Hepatocyte (in vitro differentiated cells): ENCODE measurements around the gene TBL3. TPM values are rescaled to one million over a fixed set of nuclear protein-coding genes. Genes with fewer than 3 reads are reported as not detected.

Source experiments
- DNase-seq: peaks from one replicate; pipeline ENCODE4 v3.0.0-alpha.2; 2016; ENCODE audit warnings: low spot score
- H2AFZ ChIP-seq: fragments of 200-600 bp; sonication (generic); 2 replicates; pipeline ENCODE4 v1.6.0; 2016; ENCODE audit warnings: antibody characterized with exemption, mild to moderate bottlenecking
- H3K27ac ChIP-seq: fragments of 200-600 bp; sonication (generic); 2 replicates; pipeline ENCODE4 v1.5.1; 2016; ENCODE audit warnings: mild to moderate bottlenecking
- H3K27me3 ChIP-seq: fragments of 200-600 bp; sonication (generic); 2 replicates; pipeline ENCODE4 v1.6.1; 2016
- H3K36me3 ChIP-seq: fragments of 200-600 bp; sonication (generic); replicated peaks from 2 replicates; pipeline ENCODE4 v1.5.1; 2016; ENCODE audit warnings: low read depth; ENCODE audit not compliant: insufficient read depth
- H3K4me1 ChIP-seq: fragments of 200-600 bp; sonication (generic); 2 replicates; pipeline ENCODE4 v1.5.1; 2016; ENCODE audit warnings: mild to moderate bottlenecking, moderate library complexity; ENCODE audit not compliant: insufficient read depth
- H3K4me2 ChIP-seq: fragments of 200-600 bp; sonication (generic); 2 replicates; pipeline ENCODE4 v1.6.0; 2016
- H3K4me3 ChIP-seq: fragments of 200-600 bp; sonication (generic); 2 replicates; pipeline ENCODE4 v1.5.1; 2016; ENCODE audit warnings: mild to moderate bottlenecking
- H3K79me2 ChIP-seq: fragments of 200-600 bp; sonication (generic); 2 replicates; pipeline ENCODE4 v1.6.0; 2017; ENCODE audit warnings: mild to moderate bottlenecking
- H3K9me2 ChIP-seq: fragments of 200-600 bp; sonication (generic); replicated peaks from 2 replicates; pipeline ENCODE4 v1.6.0; 2017; ENCODE audit warnings: mild to moderate bottlenecking; ENCODE audit not compliant: insufficient read depth
- H3K9me3 ChIP-seq: fragments of 200-600 bp; sonication (generic); 2 replicates; pipeline ENCODE4 v1.5.1; 2016; ENCODE audit warnings: low read depth, mild to moderate bottlenecking
- H4K20me1 ChIP-seq: fragments of 200-600 bp; sonication (generic); 2 replicates; pipeline ENCODE4 v1.6.0; 2016; ENCODE audit warnings: mild to moderate bottlenecking; ENCODE audit not compliant: insufficient read depth, poor library complexity, severe bottlenecking
- EZH2 ChIP-seq: fragments of 200-600 bp; sonication (generic); IDR thresholded peaks from 2 replicates; pipeline ENCODE4 v1.6.1; 2016; ENCODE audit warnings: antibody characterized with exemption, mild to moderate bottlenecking, borderline replicate concordance
- EZH2phosphoT487 ChIP-seq: fragments of 200-600 bp; sonication (generic); IDR thresholded peaks from one replicate; pipeline ENCODE4 v1.6.1; 2018; ENCODE audit warnings: antibody characterized with exemption, mild to moderate bottlenecking, low read depth, moderate library complexity; ENCODE audit not compliant: unreplicated experiment, severe bottlenecking
- WGBS: methylation state at CpG from one replicate; pipeline ENCODE4 v1.1.6; 2016; ENCODE audit warnings: low lambda C conversion rate; ENCODE audit errors: missing lambda C conversion rate; 5-methylcytosine and 5-hydroxymethylcytosine counted together
- polyA plus RNA-seq: library from polyadenylated mRNA; unstranded; fragments of >200 nt; fragmentation: Nextera tagmentation; extraction: Ambion mirVana; gene quantifications from 2 replicates; pipeline ENCODE4 v1.2.1, GENCODE V29; 2016
- total RNA-seq: library from RNA; depleted of rRNA; stranded (reverse); fragments of >200 nt; gene quantifications from 2 replicates; pipeline ENCODE4 v1.2.3, GENCODE V29; 2014
- TF ChIP-seq, protein P1 (sequence below): fragments of 200-600 bp; sonication (generic); IDR thresholded peaks from 2 replicates; pipeline ENCODE4 v1.5.1; 2016; ENCODE audit warnings: antibody characterized with exemption, mild to moderate bottlenecking; ENCODE audit not compliant: poor library complexity

Gene TBL3
- total and polyA plus RNA-seq, 2 experiments from 2014 or later = 24.2 to 48.5 TPM

DNA sequence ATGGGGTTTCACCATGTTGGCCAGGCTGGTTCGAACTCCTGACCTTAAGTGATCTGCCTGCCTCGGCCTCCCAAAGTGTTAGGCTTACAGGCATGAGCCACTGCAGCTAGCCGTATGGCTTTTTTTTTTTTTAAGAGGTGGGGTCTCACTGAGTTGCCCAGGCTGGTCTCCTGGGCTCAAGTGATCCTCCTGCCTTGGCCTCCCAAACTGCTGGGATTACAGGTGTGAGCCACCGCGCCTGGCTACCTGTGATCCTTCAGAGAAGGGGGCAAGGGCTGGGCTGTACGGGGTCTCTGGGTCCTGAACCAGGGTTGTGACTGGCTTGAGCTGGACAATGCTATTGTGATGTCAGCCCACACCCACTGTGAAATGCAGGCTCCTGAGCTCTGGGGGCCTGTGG, 5.4 kb upstream of the TBL3 start, which contains the start of gene RNF151:
RNF151 (plus strand) TSS at position 397 of the 400 bp plus-strand sequence. CDS start 26 bp downstream, outside the sequence.
- Histone ChIP-seq H3K9me3 (no peaks in the 10 kb centered on the region), H3K36me3 (no peaks in the 10 kb centered on the region), H3K27me3 (no peaks in the 10 kb centered on the region), H3K9me2 (no peaks in the 10 kb centered on the region), H3K27ac (peak within 1 kb of the TSS; percentile 96), H3K4me3 (peak within 1 kb of the TSS; percentile 51), H3K79me2 (peaks cover 35% of the 10 kb centered on the region), H4K20me1 (peaks cover 24% of the 10 kb centered on the region), H3K4me2 (peak within 1 kb of the TSS; percentile 78), H2AFZ (no peak within 1 kb of the TSS), H3K4me1 (peaks cover 17% of the 10 kb centered on the region)
- TF ChIP-seq EZH2phosphoT487 (no peak), EZH2 (no peak)
- TF ChIP-seq, protein P1, sequence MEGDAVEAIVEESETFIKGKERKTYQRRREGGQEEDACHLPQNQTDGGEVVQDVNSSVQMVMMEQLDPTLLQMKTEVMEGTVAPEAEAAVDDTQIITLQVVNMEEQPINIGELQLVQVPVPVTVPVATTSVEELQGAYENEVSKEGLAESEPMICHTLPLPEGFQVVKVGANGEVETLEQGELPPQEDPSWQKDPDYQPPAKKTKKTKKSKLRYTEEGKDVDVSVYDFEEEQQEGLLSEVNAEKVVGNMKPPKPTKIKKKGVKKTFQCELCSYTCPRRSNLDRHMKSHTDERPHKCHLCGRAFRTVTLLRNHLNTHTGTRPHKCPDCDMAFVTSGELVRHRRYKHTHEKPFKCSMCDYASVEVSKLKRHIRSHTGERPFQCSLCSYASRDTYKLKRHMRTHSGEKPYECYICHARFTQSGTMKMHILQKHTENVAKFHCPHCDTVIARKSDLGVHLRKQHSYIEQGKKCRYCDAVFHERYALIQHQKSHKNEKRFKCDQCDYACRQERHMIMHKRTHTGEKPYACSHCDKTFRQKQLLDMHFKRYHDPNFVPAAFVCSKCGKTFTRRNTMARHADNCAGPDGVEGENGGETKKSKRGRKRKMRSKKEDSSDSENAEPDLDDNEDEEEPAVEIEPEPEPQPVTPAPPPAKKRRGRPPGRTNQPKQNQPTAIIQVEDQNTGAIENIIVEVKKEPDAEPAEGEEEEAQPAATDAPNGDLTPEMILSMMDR = no peak
- DNase-seq = no peak
- WGBS = 99% methylated on average over 6 of the region's 6 CpGs

DNA sequence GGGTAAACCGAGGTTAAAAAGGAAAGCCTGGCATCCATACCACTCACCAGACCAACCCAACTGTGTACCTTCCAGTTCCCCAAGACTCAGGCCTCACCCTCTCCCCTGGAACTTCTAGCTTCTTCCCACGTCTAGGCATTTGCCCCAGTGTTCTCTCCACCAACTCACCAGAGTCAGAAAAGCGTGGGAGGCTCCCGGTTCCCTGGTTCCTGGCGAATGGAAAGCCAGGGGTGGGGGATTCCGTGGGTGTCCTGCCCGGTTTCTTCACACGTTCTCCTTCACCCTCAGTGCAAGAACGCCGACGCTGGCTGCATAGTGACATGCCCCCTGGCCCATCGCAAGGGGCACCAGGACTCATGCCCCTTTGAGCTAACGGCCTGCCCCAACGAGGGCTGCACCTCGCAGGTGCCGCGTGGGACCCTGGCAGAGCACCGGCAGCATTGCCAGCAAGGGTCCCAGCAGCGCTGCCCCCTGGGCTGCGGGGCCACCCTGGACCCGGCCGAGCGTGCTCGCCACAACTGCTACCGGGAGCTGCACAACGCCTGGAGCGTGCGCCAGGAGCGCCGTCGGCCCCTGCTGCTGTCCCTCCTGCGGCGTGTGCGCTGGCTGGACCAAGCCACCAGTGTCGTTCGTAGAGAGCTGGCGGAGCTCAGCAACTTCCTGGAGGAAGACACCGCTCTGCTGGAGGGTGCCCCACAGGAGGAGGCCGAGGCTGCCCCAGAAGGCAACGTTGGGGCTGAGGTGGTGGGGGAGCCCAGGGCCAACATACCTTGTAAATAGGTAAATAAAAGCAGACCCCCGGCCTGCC, 3.5 kb upstream of the TBL3 start:
- Histone ChIP-seq H3K27ac (no peak overlapping the region), H3K9me3 (no peaks in the 10 kb centered on the region), H3K36me3 (no peaks in the 10 kb centered on the region), H3K4me3 (no peak overlapping the region), H3K27me3 (no peaks in the 10 kb centered on the region), H2AFZ (no peak overlapping the region), H3K79me2 (peaks cover 41% of the 10 kb centered on the region), H3K4me2 (no peak overlapping the region), H3K9me2 (no peaks in the 10 kb centered on the region), H4K20me1 (peaks cover 7% of the 10 kb centered on the region), H3K4me1 (peaks cover 21% of the 10 kb centered on the region)
- TF ChIP-seq, protein P1 = no peak
- no peak for TF ChIP-seq EZH2
- TF ChIP-seq EZH2phosphoT487 = no peak
- 92% methylated on average over 41 of the region's 41 CpGs for WGBS
- DNase-seq = no peak

DNA sequence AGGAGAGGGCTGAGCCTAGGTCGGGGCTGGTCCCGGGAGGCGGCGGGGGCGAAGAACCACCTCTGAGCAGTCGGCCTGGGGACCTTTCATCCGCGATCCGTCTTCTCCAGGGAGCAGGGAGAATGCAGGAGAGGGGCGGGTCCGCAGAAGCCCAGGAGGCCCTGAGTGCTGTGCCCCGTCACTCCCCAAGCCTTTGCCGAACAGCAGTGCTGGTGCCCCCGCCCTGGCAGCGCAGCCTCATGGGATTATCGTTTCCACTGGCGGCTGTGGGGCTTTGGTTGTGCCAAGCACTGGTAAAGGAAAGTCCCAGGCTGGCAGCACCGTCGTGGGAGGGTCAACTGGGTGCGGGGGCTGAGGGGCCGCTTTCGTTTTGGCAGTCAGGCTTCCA, 631 bp downstream of the TBL3 start:
- Histone ChIP-seq H3K79me2 (peaks cover 26% of the 10 kb centered on the region), H3K4me2 (peak overlapping the region; percentile 90), H4K20me1 (no peaks in the 10 kb centered on the region), H3K4me3 (peak overlapping the region; percentile 77), H3K27me3 (no peaks in the 10 kb centered on the region), H2AFZ (no peak overlapping the region), H3K9me2 (no peaks in the 10 kb centered on the region), H3K4me1 (peaks cover 11% of the 10 kb centered on the region), H3K9me3 (no peaks in the 10 kb centered on the region), H3K27ac (peak overlapping the region; percentile 75), H3K36me3 (no peaks in the 10 kb centered on the region)
- peak; percentile 60 for DNase-seq
- 15% methylated on average over 13 of the region's 22 CpGs for WGBS
- TF ChIP-seq EZH2phosphoT487 (no peak), EZH2 (no peak)
- TF ChIP-seq, protein P1 = no peak
